ENCODE measurements around the gene EFNA3.

DNA sequence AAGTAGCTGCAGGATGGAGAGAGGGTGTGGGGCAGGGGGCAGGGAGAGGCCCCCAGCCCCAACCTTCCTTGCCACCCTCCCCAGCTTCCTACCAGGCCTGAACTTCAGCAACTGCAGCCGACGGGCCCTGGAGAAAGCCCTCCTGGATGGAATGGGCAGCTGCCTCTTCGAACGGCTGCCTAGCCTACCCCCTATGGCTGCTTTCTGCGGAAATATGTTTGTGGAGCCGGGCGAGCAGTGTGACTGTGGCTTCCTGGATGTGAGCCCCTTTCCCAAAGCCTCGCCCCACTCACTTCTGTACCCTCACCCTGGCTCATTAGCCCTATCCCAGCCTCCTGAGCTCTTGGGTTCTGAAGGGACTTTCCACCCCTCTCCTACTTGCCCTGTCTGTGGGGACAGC lies 21.5 kb upstream of the EFNA3 start:
- TF ChIP-seq CTCF (optimal IDR thresholded peaks at IDR 0.05 in 1 of 3, IDR thresholded peaks at IDR 0.05 in 1 of 3, conservative IDR thresholded peaks at IDR 0.05 in 1 of 3; ENCODE audit: extremely low read depth in 1 of 3, insufficient read depth in 2 of 3, low read length in 3 of 3) (no peak), EZH2 (IDR thresholded peaks at IDR 0.05; ENCODE audit: low read length) (no peak)

Data from keratinocyte (primary cell).